HG02759 (cell line): ENCODE data around the gene ARFIP1.
"Not testable (repeated sequence)": the region's sequence is repeated elsewhere in the genome, so short reads cannot be mapped to it uniquely, and the experiment has no call there.

Experiments used
- ATAC-seq: cut with Tn5 transposase; IDR thresholded peaks from one replicate; pipeline ENCODE4 v1.9.1; 2021; ENCODE audit warnings: mild to moderate bottlenecking, moderate library complexity; ENCODE audit not compliant: unreplicated experiment

The ARFIP1 gene

GRCh38 chr4:152894673-152895072 is 114.9 kb downstream of the ARFIP1 start:
- ATAC-seq, result no peak

GRCh38 chr4:152896811-152897210 is 117.1 kb downstream of the ARFIP1 start:
- ATAC-seq, result no peak

DNA sequence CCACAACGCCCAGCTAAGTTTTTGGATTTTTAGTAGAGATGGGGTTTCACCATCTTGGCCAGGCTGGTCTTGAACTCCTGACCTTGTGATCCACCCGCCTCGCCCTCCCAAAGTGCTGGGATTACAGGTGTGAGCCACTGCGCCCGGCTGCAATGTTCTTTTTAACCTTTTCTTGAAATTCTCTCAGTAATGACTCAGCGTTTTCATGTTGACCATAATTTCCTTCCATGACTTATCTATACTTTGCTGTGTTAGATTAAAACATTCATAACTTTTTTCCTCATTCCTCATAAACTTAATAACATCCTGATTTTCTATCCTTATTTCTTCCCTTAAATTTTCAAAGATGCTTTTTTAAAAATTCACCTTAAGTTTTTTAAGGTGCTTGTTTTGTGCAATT is 118.4 kb downstream of the ARFIP1 start:
- ATAC-seq, result not testable (repeated sequence)

DNA sequence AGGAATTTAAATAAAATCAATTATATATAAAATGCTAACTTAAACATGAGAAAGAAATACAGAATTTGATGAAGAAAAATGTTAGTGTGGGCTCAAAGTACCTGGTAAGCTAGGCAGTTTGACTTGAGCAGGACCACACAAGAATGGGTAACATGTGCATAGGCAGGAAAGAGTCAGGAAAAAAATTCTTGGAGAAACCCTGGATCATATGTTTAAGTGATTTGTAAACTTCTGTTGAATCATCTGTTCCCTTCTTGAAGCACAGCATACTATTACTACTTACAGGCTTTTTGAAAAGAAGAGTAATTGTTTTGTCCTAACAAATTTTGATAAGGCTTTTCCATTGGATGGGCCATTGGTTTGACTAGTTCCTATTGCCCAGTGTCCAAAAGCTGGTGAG is 118.9 kb downstream of the ARFIP1 start:
- no peak for ATAC-seq

DNA sequence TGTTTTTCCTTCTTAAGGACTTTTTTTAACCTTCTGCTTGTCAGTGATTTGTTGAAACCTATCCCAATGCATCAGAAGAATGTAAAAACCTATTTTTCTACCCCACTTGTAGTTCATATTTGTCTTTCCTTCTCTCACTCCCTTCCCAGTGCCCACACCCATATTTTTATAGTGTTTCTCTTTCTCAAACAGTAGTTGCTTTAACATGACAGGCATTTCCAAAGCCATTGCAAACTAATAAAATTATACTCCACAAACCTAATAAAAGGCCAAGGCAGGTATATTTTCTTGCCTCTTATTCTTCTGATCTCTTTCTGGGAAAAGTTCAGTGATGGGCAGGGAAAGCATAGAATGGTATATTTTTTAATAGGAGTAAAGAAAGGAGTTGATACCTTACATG is 120.6 kb downstream of the ARFIP1 start:
- ATAC-seq, result no peak

DNA sequence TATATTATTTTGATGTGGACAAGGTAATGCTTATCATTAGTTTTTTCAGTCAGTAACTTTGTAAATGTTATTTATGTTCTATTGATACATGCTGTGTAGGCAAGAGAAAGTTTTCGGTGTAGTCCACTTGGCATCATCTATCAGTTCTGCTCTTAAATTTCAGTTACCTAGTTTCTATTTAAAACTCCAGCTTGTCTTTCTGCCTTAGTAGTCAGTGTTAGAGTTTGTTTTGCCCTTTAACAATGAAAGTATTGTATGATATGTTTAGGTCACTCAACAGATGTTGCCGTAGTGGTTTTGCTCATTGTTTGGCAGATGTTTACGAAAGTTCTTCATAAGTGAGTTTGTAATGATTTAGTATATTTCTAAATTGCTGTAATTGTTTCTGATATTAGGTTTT is 121.5 kb downstream of the ARFIP1 start:
- no peak for ATAC-seq

DNA sequence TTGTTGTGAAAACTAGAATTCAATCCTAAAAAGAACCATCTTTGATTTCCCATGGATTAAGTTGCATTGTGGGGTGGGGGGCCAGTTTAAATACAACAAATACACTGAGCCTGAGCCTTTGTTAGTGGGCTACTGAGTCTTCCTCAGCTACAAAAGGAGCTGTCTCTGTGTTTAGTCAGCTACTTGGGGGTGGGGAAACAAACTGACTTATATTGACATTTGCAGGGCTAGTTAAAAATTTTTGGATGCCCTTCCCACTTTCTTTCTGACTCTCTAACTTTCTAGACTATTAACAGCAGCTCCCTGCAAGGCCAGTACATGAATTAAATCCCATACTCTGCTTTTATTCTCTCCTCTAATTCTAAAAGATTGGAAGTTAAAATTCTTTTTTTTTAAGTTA is 123.9 kb downstream of the ARFIP1 start:
- no peak for ATAC-seq

GRCh38 chr4:152909901-152910300 is 130.1 kb downstream of the ARFIP1 start:
- no peak for ATAC-seq

GRCh38 chr4:152910521-152910920 is 130.8 kb downstream of the ARFIP1 start:
- no peak for ATAC-seq

DNA sequence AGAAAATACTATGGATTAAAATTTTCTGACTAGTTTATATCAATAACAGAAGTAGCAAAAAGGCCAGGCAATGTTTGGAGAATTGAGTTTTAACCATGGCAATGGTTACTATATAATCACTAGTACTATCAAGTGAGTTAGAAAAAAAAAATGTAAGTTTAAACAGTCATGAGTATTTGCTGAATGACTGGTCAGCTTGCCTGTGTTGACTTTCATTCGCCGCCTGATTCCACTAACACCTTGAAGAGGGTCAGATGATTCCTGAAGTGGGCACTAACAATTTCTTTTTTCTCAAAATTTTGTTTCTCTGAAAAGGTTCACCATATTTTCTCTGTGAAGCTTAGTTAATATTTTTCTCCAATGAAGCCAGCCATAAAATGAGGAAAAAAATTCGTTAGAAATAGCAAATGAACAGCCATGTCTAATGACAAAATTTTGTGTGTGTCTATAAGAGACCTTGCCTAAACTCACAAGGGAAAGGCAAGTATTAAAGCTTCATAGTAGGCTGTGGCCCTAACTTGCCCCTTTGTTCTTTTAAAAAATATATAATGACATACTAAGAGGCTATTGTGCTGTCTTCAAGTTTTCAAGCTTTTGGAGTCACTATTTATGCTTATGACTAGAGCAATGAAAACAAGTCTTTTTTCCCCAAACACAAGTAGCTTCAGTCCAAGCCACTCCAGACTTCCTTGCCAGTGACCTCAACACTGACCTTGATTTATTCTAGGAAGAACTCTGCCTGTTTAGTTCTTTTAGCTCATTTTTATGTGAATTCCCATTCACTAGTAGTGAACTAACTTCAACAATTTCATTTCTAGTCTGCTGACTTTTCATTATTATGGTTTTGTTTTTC is 138.0 kb downstream of the ARFIP1 start:
- no peak for ATAC-seq

DNA sequence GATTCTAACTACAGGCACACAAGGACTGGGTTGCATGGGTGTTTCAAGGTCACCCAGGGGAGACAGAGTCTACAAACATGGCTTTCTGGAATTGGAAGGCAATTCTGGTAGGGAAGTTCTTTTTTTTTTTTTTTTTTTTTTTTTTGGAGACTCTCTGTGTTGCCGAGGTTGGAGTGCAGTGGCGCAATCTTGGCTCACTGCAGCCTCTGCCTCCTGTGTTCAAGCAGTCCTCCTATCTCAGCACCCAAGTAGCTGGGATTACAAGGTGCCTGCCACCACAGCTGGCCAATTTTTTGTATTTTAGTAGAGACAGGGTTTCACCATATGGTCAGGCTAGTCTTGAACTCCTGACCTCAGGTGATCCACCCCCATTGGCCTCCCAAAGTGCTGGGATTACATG is 140.1 kb downstream of the ARFIP1 start:
- ATAC-seq, result no peak

- ATAC-seq, result no peak
These were observed 141.0 kb downstream of the ARFIP1 start for GRCh38 chr4:152920768-152921167.

DNA sequence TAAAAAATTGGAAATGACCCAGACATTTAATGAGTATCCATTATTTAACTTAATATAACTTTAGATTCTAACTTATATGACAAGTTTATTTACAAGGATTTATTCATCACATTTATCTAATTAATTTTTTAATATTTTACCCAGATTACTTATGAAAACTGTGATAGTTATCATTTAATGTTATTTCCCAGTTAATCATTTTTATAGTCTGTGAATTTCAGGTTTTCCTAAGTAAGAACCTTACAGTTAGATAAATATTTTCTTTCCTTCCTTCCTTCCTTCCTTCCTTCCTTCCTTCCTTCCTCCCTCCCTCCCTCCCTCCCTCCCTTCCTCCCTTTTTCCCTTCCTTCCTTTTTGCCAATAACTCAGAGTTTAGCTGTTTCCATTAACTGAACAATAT is 141.5 kb downstream of the ARFIP1 start:
- no peak for ATAC-seq

DNA sequence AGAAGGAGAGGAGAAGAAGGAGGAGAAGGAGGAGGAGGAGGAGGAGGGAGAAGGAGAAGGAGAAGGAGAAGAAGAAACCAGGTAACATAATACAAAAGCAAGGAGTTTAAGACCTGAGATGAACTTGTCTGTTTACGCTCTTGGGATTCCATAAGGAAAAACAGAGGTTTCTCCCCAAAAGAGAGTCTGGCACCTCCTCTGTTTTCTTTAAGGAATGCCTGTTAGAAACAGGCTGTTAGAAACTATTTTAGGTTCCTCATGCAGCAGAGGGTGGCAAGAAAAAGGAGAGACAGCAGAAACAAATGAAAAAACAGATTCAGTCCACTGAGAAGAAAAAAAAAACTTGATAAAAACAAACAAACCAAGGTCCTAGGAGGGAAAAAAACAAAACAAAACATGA is 146.1 kb downstream of the ARFIP1 start:
- ATAC-seq, result no peak

- ATAC-seq, result no peak
These were observed 147.2 kb downstream of the ARFIP1 start for GRCh38 chr4:152926959-152927358.

DNA sequence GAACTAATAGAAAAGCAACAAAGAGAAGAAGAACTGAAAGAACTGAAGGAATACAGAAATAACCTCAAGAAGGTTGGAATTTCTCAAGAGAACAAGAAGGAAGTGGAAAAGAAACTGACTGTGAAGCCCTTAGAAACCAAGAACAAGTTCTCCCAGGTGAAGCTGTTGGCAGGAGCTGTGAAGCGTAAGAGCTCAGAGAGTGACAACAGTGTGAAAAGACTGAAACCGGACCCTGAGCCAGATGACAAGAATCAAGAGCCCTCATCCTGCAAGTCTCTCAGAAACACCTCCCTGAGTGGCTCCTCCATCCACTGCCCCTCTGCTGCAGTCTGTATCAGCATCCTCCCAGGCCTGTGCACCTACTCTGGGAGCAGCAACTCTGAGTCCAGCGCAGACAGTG is 148.0 kb downstream of the ARFIP1 start:
- ATAC-seq, result no peak

DNA sequence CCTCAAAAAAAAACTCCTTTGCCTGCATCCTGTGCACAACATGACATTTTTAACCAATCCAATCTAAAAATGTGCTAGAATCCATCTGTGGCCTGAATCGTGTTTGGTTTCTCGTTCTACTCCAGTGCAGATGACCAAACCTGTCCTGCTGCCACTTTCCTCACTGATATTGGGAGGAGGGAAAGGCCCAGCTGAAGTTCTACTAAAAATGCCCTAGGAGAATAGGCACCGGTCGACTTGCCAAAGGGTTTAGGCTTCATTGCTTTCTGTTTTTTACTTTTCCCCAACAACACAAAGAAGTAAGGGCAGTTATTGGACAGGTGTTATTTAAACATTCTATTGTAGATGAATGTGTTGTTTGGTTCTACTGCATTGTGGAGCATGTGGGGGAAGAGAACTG is 148.5 kb downstream of the ARFIP1 start:
- no peak for ATAC-seq

DNA sequence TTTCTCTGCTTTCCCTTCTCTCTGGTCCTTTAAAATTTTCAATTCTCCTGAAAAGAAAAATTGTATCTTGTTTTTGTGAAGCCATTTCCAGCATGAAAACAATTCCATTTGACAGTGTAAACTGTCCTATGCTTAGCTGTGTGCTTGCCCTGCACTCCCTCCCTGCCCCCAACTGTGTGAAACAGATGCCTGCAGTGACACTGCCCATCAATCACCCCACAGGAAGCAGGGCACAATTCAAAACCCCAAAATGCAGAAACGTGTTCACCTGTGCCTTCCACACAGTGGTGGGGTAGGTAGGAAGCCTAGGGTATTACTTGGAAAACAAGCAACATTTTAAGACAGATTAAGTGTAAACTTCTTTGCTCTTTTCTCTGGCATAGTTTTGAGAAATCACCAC is 150.1 kb downstream of the ARFIP1 start:
- ATAC-seq, result no peak

DNA sequence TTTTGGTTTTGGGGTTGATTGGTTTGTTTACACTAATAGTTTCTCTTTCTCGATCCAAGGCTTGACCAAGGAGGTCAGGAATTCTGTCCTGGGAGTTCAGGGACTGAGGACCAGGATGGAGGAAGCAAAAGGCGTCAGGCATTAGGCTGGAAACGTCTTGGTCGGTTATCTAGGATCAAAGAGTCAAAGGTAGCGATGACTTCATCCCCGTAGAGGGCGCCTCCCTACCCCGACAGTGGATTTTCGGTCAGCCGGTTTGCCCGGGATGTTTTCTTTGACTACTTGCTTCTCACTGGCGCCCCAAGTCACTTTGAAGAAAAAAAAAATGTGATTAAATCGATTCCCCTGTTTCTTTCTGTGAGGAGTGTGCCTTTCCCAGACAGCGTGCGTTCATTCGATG is 155.4 kb downstream of the ARFIP1 start:
- ATAC-seq, result no peak

DNA sequence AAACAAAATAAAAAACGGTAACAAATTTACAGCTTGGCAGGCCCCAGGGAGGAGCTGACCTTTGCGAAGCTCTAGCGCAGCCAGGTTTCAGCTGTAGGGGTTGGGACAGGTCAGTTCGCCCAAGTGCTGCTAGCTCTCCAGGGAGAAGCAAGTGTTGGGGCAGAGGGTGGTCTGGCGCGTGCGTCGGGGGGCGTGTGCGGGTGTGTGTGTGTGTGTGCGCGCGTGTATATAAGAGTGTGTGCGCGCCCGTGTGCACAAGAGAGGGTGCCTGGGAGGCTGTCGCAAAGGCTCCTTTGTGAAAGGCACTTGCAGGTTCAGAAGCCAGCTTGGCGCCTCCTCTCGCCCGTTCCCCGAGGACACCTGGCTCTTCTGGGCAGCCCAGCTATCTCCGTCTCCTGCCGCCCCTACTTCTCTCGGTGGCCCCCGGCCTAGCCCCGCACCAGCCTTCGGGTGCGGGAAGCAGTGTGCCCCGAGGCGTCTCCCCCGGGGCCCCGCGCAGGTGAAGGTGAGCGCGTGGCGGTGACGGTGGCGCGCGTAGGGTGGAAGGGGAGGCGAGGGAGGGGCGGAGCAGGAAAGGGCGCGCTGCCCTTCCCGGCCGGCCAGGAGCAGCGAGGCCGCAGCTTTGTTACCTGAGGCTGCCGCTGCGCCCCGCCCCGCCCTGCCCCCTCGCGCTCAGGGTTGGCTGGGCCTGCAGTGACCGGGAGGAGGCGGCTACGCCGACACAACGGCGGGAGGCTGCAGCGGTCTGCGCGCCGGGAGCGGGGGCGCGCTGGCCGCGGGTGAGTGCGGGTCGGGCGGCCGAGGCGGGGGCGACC is 156.1 kb downstream of the ARFIP1 start, which contains the start of gene FHDC1:
Gene FHDC1, plus strand, starts transcription at position 693 of the 815 bp plus-strand sequence. CDS start 6,735 bp downstream, outside the sequence.
- ATAC-seq, result peak; percentile 26

DNA sequence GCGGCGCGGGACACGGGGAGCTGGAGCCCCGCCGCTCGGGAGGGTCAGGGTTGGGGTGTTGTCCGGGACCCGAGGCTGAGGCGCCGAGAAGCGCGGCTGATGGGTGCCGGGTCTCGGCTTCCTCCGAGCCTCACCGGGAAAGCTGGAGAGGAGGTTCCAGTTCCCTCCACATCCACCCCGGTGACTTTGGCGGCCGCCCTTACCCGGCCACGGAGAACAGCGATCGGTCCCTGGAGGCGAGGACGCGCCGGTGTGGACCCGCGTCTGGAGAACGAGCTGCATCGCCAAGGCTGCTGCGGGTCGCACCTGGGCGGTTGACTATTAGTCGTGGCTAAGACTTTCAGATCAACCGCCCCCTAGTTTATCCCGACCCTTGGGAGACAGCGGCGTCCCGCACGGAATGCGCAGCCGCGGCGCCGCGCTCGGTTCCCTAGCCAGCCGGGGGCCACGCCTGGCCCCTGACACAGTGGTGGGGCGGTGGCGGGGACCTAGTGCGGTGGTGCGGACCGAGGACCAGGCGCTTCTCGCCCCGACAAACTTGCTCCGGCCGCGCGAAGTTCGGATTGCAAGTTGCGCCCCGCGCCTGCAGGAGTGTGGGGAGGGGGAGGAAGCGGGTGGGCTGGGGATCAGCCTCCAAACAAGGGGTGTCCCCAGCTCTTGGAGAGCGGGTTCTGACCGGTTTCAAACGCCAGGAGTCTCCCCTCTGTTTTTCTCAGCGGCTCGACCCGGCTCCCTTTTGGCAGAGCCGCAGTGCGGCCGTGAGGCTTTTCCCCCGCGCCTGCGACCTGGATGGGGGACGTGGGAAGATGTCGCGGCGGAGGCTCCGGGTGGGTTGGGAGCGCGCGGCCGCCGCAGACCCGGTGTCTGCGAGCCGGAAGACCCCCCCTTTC is 156.9 kb downstream of the ARFIP1 start:
- ATAC-seq, result peak; percentile 29
